T follicular helper cell (primary cell): ENCODE results near the gene NPPC.
"Not testable (repeated sequence)": the region's sequence is repeated elsewhere in the genome, so short reads cannot be mapped to it uniquely, and the experiment has no call there.

Experiments
- DNase-seq: peaks from one replicate; pipeline ENCODE4 v3.0.0-alpha.2; 2020; ENCODE audit warnings: low read depth

Gene NPPC

DNA sequence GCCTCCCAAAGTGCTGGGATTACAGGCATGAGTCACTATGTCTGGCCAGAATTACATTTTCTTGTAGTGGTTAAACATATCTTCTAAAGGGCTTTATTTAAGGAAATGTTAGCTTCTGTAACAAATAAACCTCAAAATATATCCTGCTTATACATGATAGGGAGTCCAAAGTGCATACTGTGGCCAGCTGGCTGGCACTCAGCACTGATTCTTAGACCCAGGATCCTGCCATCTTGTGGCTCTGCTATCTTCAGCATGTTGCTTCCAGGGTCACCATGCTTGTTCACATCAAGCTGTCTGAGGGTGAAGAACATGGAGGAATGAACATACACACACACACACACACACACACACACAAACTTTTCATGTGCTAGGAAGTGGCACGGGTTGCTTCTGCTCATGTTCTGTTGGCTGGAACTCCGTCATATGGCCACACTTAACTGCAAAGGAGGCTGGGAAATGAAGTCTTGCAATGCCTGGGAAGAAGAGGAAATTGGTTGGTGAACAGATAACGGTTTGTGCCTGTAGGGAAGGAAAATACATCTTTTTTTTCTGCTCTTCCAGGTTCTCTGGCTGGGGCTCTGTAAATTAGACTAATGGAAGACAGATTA is 40.0 kb downstream of the NPPC start:
- DNase-seq, result no peak

DNA sequence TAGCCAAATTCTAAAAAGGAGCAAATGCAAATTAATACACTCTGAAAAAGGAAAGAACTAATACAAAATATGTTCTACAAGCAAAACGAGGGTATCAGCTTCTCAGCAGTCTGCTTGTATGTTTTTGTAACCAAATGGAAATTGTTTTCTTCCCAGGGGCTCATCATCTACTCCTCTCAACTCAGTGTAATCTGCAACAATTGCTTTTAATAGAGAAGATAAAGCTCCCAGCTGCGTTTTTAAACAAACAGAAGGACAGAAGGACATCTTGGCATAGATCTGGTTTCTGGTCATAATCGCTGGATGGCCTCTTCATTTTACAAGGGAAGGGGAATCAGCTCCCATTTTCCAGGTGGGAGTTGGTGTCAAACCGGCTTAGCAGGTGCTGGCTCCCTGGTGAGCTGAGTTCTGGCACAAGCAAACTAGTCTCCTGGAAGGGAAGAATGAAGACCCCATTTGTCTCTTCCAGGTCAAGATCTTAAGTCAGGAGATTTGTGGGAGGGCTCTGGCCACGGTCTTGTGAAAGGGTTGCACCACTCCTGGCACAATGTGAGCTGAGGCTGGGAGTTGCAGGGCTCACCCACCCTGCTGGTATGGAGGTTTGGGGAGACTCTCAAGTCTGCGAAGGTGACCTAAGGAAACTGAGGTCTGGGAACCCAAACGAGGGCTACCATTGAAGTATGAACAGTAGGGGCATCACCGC is 41.6 kb downstream of the NPPC start:
- DNase-seq, result no peak

GRCh38 chr2:231883468-231883881 is 42.7 kb downstream of the NPPC start:
- no peak for DNase-seq

DNA sequence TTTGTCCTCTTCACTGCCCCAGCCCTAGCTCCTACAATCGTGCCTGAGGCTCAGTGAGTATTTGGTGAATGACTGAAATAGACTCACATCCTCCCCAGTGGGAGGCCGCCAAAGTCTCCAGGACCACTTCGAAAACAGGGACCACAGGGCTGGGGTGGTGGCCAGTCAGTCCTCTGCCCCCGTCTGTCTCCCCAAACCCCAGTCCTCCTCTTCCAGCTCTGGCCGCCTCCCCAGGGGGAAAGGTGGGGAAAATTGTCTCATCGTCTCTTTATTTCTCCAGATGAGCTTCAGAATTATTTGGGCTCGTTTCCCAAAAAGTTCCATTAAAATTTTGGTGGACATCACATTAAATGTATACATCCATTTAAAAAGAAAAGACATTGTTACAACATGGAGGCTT is 43.5 kb downstream of the NPPC start:
- DNase-seq, result no peak

DNA sequence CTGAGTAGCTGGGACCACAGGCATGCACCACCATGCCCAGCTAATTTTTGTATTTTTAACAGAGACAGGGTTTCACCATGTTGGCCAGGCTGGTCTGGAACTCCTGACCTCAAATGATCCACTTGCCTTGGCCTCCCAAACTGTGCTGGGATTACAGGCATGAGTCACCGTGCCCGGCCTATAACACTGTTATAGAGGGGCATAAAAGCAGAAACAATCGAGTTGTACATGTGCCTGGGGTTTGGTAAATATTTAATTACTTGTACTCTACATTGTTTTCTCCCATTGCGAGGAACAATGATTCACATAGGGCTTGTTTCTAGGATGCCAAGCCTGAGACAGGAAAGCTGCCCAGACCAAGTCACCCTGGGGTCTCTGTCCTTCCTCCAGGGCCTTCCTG is 45.8 kb downstream of the NPPC start:
- DNase-seq, result not testable (repeated sequence)

GRCh38 chr2:231879216-231879615 is 47.0 kb downstream of the NPPC start:
- no peak for DNase-seq

DNA sequence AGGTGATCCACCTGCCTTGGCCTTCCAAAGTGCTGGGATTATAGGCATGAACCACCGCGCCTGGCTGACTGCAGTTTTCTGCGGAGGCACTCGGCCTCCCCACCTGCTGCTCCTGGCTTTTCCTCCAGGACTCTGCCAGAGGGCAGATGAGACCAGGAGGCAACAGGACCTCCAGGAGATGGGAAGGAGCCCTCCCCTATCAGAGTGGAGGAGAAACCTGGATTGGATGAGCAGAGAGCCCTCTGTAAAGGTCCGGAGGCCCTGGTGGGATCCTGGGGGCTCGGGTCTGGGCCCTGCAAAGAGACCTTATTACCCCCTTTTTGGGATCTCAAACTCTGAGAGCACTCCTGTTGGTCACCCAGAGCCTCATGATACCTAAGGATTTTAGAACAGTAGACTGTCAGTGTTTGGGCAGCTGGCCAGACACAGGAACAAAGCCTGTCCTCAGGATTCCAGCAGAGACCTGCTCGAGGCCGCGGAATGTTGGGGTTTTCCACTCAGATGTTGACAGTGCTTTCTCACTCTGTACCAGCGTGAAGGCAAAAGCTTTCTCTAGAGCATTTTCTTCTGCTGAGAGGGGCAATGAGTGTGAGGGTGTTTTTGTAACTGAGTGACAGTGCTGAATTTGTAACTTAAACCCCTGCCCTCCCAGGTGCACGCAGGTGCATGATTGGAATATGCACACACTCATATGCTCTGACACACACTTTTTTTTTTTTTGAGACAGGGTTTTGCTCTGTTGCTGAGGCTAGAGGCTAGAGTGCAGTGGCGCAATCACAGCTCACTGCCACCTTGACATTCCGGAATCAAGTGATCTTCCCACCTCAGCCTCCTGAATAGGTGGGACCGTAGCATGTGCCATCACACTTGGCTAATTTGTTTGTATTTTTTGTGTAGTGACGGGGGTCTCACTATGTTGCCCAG is 48.4 kb downstream of the NPPC start:
- DNase-seq, result no peak

DNA sequence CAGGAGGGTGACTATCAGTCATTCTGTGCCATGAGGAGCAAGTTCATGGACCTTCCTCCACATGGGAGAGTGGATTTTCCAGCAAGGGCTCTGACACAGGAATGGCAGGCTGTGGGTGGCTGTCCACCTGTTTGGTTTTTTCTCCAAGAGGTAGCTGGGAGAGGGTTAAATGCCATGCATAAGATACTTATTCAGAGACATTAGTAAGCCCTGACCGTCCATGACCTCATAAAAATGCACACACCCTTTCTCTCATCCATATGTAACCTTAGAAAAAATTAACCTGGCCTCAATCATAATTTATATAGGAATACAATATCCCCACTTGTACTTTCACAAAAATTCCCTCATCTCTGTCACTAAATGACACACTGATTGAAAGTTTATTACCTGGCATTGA is 51.3 kb downstream of the NPPC start:
- no peak for DNase-seq
